Measurements from ENCODE around the gene FADS6. TPM values are rescaled to one million over a fixed set of nuclear protein-coding genes. Genes with fewer than 3 reads are reported as not detected.

Gene FADS6
- total RNA-seq, 1 donor: not detected

GRCh38 chr17:74898376-74898946 is 5.0 kb upstream of the FADS6 start:
- no peak for DNase-seq (ENCODE audit: low read depth)

GRCh38 chr17:74893936-74894671 is 671 bp upstream of the FADS6 start:
- TF ChIP-seq, protein P1, sequence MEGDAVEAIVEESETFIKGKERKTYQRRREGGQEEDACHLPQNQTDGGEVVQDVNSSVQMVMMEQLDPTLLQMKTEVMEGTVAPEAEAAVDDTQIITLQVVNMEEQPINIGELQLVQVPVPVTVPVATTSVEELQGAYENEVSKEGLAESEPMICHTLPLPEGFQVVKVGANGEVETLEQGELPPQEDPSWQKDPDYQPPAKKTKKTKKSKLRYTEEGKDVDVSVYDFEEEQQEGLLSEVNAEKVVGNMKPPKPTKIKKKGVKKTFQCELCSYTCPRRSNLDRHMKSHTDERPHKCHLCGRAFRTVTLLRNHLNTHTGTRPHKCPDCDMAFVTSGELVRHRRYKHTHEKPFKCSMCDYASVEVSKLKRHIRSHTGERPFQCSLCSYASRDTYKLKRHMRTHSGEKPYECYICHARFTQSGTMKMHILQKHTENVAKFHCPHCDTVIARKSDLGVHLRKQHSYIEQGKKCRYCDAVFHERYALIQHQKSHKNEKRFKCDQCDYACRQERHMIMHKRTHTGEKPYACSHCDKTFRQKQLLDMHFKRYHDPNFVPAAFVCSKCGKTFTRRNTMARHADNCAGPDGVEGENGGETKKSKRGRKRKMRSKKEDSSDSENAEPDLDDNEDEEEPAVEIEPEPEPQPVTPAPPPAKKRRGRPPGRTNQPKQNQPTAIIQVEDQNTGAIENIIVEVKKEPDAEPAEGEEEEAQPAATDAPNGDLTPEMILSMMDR (IDR thresholded peaks at IDR 0.05; ENCODE audit: insufficient read depth, low read length): no peak
- no peak for DNase-seq (ENCODE audit: low read depth)
- no peak overlapping the region for H3K4me3 ChIP-seq (ENCODE audit: low read depth, low read length)

More at GRCh38 chr17:74898376-74898946, 5.0 kb upstream of the FADS6 start:
- TF ChIP-seq, protein P1 (IDR thresholded peaks at IDR 0.05; ENCODE audit: insufficient read depth, low read length): no peak
- H3K4me3 ChIP-seq (ENCODE audit: low read depth, low read length): no peak overlapping the region

DNA sequence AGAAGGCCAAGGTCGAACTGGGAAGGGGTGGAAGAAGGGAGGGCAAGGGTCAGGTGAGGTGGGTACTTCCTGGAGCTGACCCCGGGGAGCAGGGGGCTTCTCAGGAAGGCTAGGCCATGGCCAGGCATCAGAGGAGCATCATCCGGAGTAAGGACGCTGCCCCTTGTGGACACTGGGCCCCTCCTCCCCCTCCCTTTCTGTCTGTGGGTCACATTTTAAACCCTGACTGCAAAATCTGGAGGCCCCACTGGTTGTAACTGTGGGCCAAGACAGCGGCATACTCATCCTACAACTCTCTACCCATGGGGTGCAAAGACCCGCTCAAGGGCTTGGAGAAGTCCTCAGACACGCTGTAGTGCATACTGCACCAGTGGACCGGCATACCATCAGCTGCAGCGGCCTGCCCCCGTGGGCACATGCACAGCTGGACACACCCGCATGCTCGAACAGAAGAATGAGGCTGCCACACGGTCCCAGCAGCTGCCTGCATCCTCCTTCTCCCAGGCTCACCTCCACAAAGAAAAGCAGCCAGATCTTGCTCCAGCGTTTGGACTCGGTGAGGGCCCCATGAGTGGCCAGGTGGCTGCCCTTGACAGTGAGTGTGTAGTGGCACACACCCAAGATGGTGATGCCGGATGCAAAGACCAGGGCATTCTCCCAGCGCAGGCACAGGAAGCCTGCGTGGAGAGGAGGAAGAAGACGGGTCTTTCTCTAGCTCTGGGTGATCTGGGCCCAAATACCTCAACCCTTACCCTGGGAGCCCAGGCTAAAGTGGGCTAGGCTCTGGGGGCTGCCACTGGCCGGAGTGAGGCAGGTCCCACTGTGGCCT is 1.2 kb downstream of the FADS6 start:
- H3K4me3 ChIP-seq (ENCODE audit: low read depth, low read length): no peak overlapping the region
- DNase-seq (ENCODE audit: low read depth): no peak
- TF ChIP-seq, protein P1 (IDR thresholded peaks at IDR 0.05; ENCODE audit: insufficient read depth, low read length): no peak

GRCh38 chr17:74890554-74890953 is 2.9 kb downstream of the FADS6 start:
- TF ChIP-seq, protein P1 (IDR thresholded peaks at IDR 0.05; ENCODE audit: insufficient read depth, low read length): no peak
- no peak overlapping the region for H3K4me3 ChIP-seq (ENCODE audit: low read depth, low read length)
- DNase-seq (ENCODE audit: low read depth): no peak

DNA sequence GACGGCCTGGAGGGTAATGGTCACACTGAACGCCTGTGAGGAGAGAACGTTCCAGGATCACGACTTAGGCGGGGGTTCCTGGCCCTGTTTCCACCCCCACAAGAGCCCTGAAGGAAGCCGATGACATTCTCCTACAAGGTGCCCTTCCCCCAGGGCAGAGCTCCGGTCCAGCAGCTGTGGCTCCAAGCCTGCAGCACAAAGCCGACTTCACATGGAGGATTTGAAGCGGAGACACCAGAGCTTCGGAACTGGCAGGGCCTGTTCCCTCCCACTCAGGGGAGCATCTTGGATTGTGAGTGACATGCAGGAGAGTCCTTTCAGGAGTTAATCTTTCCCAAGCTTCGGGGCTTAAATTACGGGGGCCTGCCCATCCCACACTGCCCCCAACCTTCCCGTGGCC is 5.0 kb downstream of the FADS6 start:
- no peak overlapping the region for H3K4me3 ChIP-seq (ENCODE audit: low read depth, low read length)
- no peak for DNase-seq (ENCODE audit: low read depth)
- TF ChIP-seq, protein P1 (IDR thresholded peaks at IDR 0.05; ENCODE audit: insufficient read depth, low read length): no peak

DNA sequence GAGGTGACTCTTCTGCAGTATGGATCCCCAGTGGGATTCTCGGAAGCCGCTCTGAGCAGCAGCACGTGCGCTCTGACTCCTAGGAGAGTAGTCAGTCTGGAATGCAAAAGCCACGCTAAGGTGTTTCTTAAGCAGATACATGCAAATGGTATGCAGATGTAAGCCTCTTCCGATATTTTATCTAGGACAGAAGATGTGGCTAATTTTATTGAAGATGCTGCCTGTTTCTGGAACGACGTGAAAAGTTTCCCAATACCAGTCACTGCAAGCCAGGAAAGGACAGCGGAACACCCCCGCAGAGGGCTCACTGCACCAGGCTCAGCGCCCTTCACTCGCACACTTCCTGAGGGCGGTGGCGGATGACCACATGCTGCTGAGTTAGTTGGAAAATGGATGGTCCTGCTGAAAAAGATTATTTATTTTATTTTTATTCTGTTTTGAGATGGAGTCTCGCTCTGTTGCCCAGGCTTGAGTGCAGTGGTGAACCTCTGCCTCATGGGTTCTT is 10.1 kb downstream of the FADS6 start:
- no peak for DNase-seq (ENCODE audit: low read depth)
- TF ChIP-seq, protein P1 (IDR thresholded peaks at IDR 0.05; ENCODE audit: insufficient read depth, low read length): no peak

More for the DNA sequence above, 10.1 kb downstream of the FADS6 start:
- no peak overlapping the region for H3K4me3 ChIP-seq (ENCODE audit: low read depth, low read length)

Data from fibroblast of the aortic adventitia (primary cell).